GM12874 (cell line): ENCODE measurements around the gene HAX1.

Experiments used
- CTCF ChIP-seq: IDR thresholded peaks from 2 replicates; pipeline ENCODE4 v1.5.1; 2011; ENCODE audit warnings: low read depth, mild to moderate bottlenecking, control low read depth, low read length, moderate library complexity; ENCODE audit not compliant: insufficient read depth

HAX1 gene

GRCh38 chr1:154263465-154264332 is 8.7 kb upstream of the HAX1 start:
- no peak for TF ChIP-seq CTCF

DNA sequence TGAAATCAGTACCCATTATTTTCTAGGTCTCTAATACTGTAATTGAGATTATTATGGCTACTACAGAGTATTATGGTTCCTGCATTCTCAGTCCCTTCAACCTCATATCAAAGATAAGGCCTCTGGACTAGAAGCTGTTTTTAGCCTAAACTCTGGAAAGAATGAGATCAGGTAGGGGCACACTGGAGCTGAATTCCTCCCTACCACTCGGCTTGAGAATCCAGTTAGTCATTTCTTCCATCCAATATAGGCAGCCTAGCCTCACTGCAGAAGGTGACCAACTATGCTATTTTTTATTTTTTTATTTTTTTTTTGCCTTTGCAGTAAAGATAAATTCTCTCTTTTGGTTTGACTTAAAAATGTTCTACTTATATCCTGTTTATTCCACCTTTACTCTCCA is 8.0 kb upstream of the HAX1 start:
- no peak for TF ChIP-seq CTCF

DNA sequence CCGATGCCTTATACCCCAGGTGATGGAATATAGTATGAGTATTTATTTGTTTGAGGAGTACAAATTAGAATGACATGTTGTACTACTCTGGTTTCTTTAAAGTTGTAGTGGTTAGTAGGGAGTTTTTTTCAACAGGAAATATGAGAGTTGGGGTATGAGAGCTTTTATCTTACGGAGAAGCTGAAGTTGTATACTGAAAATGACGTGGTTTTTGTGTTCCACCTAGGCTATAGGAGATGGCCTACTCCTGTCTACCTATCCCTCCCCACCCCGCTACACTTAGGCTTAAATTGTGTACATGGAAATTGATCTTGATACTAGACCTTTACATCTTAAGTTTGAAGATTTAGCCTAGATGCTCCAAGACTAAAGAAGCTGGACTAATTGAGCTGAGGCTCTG is 6.8 kb upstream of the HAX1 start:
- no peak for TF ChIP-seq CTCF

- no peak for TF ChIP-seq CTCF
These were observed 1.6 kb upstream of the HAX1 start for GRCh38 chr1:154270833-154271232.

DNA sequence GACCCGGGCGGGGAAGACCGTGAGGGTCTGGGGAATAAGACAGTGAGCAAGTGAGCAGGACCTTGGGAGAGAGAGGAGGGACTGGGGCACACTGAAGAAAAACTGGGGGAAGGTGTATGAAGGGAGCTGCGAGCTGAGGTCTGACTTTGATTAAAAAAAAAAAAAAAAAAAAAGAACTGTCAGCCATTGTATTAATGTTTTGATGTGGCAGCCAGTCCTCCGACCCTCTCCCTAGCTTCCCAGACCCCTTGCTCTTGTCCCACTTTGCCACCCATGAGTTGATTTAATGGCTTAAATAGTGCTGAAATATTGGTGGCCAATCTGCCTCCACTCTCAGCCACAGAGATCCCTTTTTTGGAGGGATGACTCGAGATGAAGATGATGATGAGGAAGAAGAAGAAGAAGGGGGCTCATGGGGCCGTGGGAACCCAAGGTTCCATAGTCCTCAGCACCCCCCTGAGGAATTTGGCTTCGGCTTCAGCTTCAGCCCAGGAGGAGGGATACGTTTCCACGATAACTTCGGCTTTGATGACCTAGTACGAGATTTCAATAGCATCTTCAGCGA is 652 bp downstream of the HAX1 start:
- no peak for TF ChIP-seq CTCF

DNA sequence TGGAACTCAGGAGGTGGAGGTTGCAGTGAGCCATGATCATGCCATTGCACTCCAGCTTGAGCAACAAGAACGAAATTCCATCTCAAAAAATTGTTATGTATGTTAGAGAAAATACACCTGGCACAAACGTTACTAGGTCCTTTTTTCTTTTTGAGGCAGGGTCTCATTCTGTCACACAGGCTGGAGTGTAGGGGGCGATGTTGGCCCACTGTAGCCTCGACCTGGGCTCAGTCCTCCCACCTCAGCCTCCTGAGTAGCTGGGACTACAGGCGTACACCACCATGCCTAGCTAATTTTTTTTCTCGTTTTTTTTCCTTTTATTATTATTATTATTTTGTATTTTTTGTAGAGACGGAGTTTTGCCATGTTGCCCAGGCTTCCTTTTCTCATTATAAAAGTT is 4.4 kb downstream of the HAX1 start:
- peak; percentile 30; the same call in 1 of the 2 replicates for TF ChIP-seq CTCF

DNA sequence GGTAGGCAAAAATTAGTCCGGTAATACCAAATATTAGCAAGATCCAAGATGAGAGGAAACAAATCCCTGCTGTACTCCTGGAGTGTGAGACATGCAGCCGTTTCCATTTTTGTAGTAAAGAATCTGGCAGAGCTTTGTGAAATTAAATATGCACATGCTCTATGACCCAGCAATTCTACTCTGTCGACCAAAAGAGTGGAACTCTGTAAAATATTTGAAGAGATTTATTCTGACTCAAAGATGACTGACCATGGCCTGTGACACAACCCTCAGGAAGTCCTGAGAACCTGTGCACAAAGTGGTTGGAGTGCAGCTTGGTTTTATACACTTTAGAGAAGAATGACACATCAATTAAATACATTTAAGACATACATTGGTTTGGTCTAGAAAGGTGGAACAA is 16.2 kb downstream of the HAX1 start:
- no peak for TF ChIP-seq CTCF
